Esophagus muscularis mucosa (tissue), 4 donors: ENCODE data around the gene TMEM156. TPM values are rescaled to one million over a fixed set of nuclear protein-coding genes. Genes with fewer than 3 reads are reported as not detected.
A peak's percentile ranks its signal among the peaks of the same experiment; 100 is the strongest.
"Not testable (repeated sequence)": the region's sequence is repeated elsewhere in the genome, so short reads cannot be mapped to it uniquely, and the experiment has no call there.

Experiments
- DNase-seq: peaks from one replicate; pipeline ENCODE4 v3.0.0-alpha.2; 2017; ENCODE audit errors: extremely low spot score
- H3K27ac ChIP-seq, 4 donors: fragments of 200-600 bp; sonication (generic); replicated peaks in 1 of 4; 1 replicate in 3 of 4; 2 replicates in 1 of 4; pipeline ENCODE4 v1.5.1; 2016 to 2019; ENCODE audit warnings: mild to moderate bottlenecking in 1 of 4
- H3K27me3 ChIP-seq, 4 donors: fragments of 200-600 bp; sonication (generic); one replicate each; pipeline versions ENCODE4 v1.5.1 to v1.6.0; 2016 to 2019
- H3K36me3 ChIP-seq, 4 donors: fragments of 200-600 bp; sonication (generic); one replicate each; pipeline ENCODE4 v1.5.1; 2016 to 2019
- H3K4me1 ChIP-seq, 4 donors: fragments of 200-600 bp; sonication (generic); one replicate each; pipeline ENCODE4 v1.5.1; 2016 to 2019
- H3K4me3 ChIP-seq, 4 donors: fragments of 200-600 bp; sonication (generic); 1 replicate in 2 of 4; 2 replicates in 2 of 4; pipeline ENCODE4 v1.5.1; 2016 to 2019; ENCODE audit warnings: mild to moderate bottlenecking in 4 of 4, moderate library complexity in 1 of 4
- H3K9me3 ChIP-seq, 4 donors: fragments of 200-600 bp; sonication (generic); 1 replicate in 3 of 4; 2 replicates in 1 of 4; pipeline ENCODE4 v1.5.1; 2016 to 2019
- CTCF ChIP-seq, 3 experiments: fragments of 200-600 bp in 2 of 3; fragments of 450-650 bp in 1 of 3; sonication (generic) in 2 of 3; IDR thresholded peaks; one replicate each; pipeline ENCODE4 v1.5.1; 2017 to 2019; ENCODE audit warnings: antibody characterized with exemption in 3 of 3, mild to moderate bottlenecking in 2 of 3, moderate library complexity in 1 of 3
- EP300 ChIP-seq: sonication (generic); formaldehyde crosslinking; IDR thresholded peaks from one replicate; pipeline ENCODE4 v1.6.1; 2017; ENCODE audit warnings: antibody characterized with exemption
- POLR2A ChIP-seq: fragments of 450-650 bp; IDR thresholded peaks from one replicate; pipeline ENCODE4 v1.6.1; 2017; ENCODE audit warnings: antibody characterized with exemption, moderate library complexity, mild to moderate bottlenecking, low read depth
- POLR2AphosphoS5 ChIP-seq, 2 donors: sonication (generic); formaldehyde crosslinking; IDR thresholded peaks; one replicate each; pipeline ENCODE4 v1.6.1; 2017; ENCODE audit warnings: antibody characterized with exemption in 2 of 2
- WGBS: methylation state at CpG from one replicate; pipeline ENCODE4 v1.1.5; 2018; 5-methylcytosine and 5-hydroxymethylcytosine counted together
- intact Hi-C: fragments of 100-400 bp; cut with DNase I; formaldehyde crosslinking; loops from one replicate; pipeline ENCODE4 v1.15.1; 2023
- total RNA-seq, 4 donors: library from RNA; depleted of rRNA; stranded (reverse); fragments of >200 nt; gene quantifications; one replicate each; pipeline versions ENCODE4 v1.1.0 to v1.2.1, GENCODE V29; 2016

The TMEM156 gene
- total RNA-seq, 4 donors from 2014 or later: 0.50 TPM; not detected in 3

- peak overlapping the region in 3 of 4 donors; percentile 97 to 98 (median 98) for H3K27ac ChIP-seq
- no peak overlapping the region for H3K4me3 ChIP-seq
- intact Hi-C loops: loop anchor here (5.0 to 10.0 kb wide), 2 partner anchors 90 to 138 kb away; no protein-coding TSS in a partner anchor
- WGBS: 74% methylated on average over 1 of the region's 1 CpG
- H3K36me3 ChIP-seq: no peaks in the 10 kb centered on the region
- peaks cover 8 to 37% (median 37%) of the 10 kb centered on the region in 4 donors for H3K4me1 ChIP-seq
- H3K27me3 ChIP-seq: no peaks in the 10 kb centered on the region
- DNase-seq: no peak
- H3K9me3 ChIP-seq: no peaks in the 10 kb centered on the region
- TF ChIP-seq EP300 (no peak), POLR2AphosphoS5 (IDR thresholded peaks at IDR 0.05) (no peak), POLR2A (no peak), CTCF (IDR thresholded peaks at IDR 0.05) (no peak)
Observed at GRCh38 chr4:39042366-39042765, 10.2 kb upstream of the TMEM156 start.

DNA sequence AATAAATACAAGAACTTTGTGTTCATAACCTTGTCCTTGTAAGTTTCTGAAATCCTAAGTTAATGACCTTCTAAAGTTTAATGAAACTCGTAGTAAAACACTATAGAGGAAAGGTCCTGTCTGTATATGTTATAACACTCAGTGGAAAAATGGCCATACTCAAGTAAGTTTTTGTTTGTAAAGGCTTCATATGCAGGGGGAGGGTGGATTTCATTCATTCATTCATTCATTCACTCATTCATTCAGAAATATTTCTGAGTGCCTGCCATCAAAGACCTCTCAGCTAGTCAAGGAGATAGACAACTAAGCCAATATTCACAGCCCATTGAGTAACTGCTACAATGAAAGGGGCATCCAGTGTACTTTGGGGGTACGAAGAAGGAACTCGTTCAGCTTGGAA, 6.9 kb upstream of the TMEM156 start:
- 93% methylated on average over 3 of the region's 3 CpGs for WGBS
- TF ChIP-seq POLR2AphosphoS5 (IDR thresholded peaks at IDR 0.05) (no peak), CTCF (IDR thresholded peaks at IDR 0.05) (no peak), POLR2A (no peak), EP300 (no peak)
- intact Hi-C loops: no loop called here
- H3K27me3 ChIP-seq: no peaks in the 10 kb centered on the region
- no peak overlapping the region for H3K4me3 ChIP-seq
- H3K9me3 ChIP-seq: no peaks in the 10 kb centered on the region
- H3K4me1 ChIP-seq: peaks cover 0 to 20% (median 15%) of the 10 kb centered on the region in 4 donors
- H3K27ac ChIP-seq: no peak overlapping the region
- H3K36me3 ChIP-seq: no peaks in the 10 kb centered on the region
- no peak for DNase-seq

GRCh38 chr4:39037941-39038340, 5.7 kb upstream of the TMEM156 start:
- Histone ChIP-seq H3K4me3 (no peak overlapping the region), H3K9me3 (no peaks in the 10 kb centered on the region), H3K36me3 (no peaks in the 10 kb centered on the region), H3K4me1 (peaks cover 0 to 8% (median 4%) of the 10 kb centered on the region in 4 donors), H3K27me3 (no peaks in the 10 kb centered on the region), H3K27ac (no peak overlapping the region)
- intact Hi-C loops: no loop called here
- WGBS: 81% methylated on average over 3 of the region's 3 CpGs
- TF ChIP-seq EP300: no peak
- no peak for TF ChIP-seq POLR2AphosphoS5 (IDR thresholded peaks at IDR 0.05)
- TF ChIP-seq POLR2A: no peak
- TF ChIP-seq CTCF (IDR thresholded peaks at IDR 0.05): no peak
- no peak for DNase-seq

DNA sequence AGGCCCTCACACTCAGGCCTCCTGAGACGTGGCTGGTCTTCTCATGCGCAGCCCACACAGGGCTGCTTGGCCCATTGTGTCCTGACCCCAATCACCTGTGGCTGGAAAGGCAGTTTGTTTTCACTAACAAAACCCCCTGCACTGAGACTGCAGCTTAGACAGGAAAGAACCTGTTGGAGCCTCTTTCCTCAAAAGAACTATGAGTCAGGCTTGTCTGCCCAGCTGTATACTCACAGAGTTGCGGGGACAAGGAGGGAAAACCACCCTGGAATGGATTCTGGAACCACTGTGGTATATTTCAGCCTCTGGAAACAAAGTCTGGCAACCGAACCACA, 5.2 kb upstream of the TMEM156 start:
- no peak for DNase-seq
- TF ChIP-seq POLR2AphosphoS5 (IDR thresholded peaks at IDR 0.05): no peak
- no peak for TF ChIP-seq EP300
- TF ChIP-seq CTCF (IDR thresholded peaks at IDR 0.05): no peak
- no peak for TF ChIP-seq POLR2A
- peaks cover 0 to 3% (median 0%) of the 10 kb centered on the region in 4 donors for H3K4me1 ChIP-seq
- no peak overlapping the region for H3K4me3 ChIP-seq
- no peaks in the 10 kb centered on the region for H3K9me3 ChIP-seq
- H3K36me3 ChIP-seq: no peaks in the 10 kb centered on the region
- intact Hi-C loops: no loop called here
- 94% methylated on average over 4 of the region's 4 CpGs for WGBS
- no peaks in the 10 kb centered on the region for H3K27me3 ChIP-seq
- H3K27ac ChIP-seq: peak overlapping the region in 1 of 4 donors; percentile 6

DNA sequence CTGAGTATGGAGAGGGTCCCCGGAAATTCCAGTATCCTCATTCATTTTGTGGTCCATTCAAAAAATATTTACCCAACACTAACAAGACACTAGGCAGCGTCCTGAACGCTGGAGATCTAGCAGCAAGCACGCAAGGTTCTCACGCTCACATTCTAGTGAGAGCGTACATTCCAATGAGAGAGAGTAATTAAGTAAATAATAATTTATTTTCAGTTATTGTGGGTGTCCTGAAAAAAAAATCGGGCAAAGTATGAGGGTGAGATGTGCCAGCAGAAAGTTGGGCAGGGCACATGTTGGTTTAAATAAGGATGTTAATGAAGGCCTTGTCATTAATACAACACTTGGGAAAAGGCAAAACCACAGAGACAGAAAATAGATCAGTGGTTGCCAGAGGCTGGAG, 4.0 kb upstream of the TMEM156 start:
- Histone ChIP-seq H3K36me3 (no peaks in the 10 kb centered on the region), H3K4me1 (no peaks in the 10 kb centered on the region), H3K27me3 (no peaks in the 10 kb centered on the region), H3K9me3 (no peaks in the 10 kb centered on the region), H3K4me3 (no peak overlapping the region), H3K27ac (no peak overlapping the region)
- TF ChIP-seq POLR2A: no peak
- no peak for TF ChIP-seq POLR2AphosphoS5 (IDR thresholded peaks at IDR 0.05)
- TF ChIP-seq CTCF (IDR thresholded peaks at IDR 0.05): no peak
- TF ChIP-seq EP300: no peak
- DNase-seq: no peak
- intact Hi-C loops: no loop called here
- WGBS: 90% methylated on average over 7 of the region's 7 CpGs

DNA sequence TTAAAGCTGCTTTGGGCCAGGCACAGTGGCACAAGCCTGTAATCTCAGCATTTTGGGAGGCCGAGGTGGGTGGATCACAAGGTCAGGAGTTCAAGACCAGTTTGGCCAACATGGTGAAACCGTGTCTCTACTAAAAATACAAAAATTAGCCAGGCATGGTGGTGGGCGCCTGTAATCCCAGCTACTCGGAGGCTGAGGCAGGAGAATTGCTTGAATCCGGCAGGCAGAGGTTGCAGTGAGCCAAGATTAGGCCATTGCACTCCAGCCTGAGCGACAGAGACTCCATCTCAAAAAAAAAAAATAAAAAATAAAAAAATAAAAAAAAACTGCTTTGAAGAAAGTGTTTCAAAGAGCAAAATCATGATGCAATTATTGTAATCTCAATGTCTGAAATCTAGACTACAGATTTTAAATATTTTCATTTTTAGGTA, 604 bp downstream of the TMEM156 start:
- DNase-seq, intact Hi-C loops, H3K9me3 ChIP-seq, H3K4me1 ChIP-seq, H3K27ac ChIP-seq, H3K27me3 ChIP-seq, H3K36me3 ChIP-seq, H3K4me3 ChIP-seq: not testable (repeated sequence)
- 88% methylated on average over 6 of the region's 6 CpGs for WGBS
